Naive thymus-derived CD4-positive, alpha-beta T cell (primary cell): Measurements from ENCODE around the gene RUVBL2. TPM values are rescaled to one million over a fixed set of nuclear protein-coding genes. Genes with fewer than 3 reads are reported as not detected.

ENCODE experiments used
- ATAC-seq: fragments of 150-1000 bp; cut with Tn5 transposase; 2 replicates; pipeline ENCODE4 v1.10.0; 2021; ENCODE audit warnings: mild to moderate bottlenecking, moderate library complexity
- CTCF ChIA-PET: fragments of 350-600 bp; sonication (Branson Sonifier 250); formaldehyde crosslinking; loops from one replicate; lab custom pipeline; 2021; ENCODE audit warnings: antibody characterized with exemption; lab: Charles Lee
- POLR2A ChIA-PET: fragments of 350-600 bp; sonication (Branson Sonifier 250); formaldehyde crosslinking; loops from one replicate; lab custom pipeline; 2021; ENCODE audit warnings: antibody characterized with exemption, inconsistent platforms; lab: Charles Lee
- DNase-seq, 9 donors: peaks; one replicate each; pipeline versions ENCODE4 v3.0.0 to v3.0.0-alpha.2; 2020 to 2022; ENCODE audit warnings: mixed read lengths in 1 of 9
- H3K27ac ChIP-seq: one replicate; pipeline ENCODE4 v1.7.0; 2013; ENCODE audit warnings: mild to moderate bottlenecking, low read depth, low read length, moderate library complexity
- H3K27me3 ChIP-seq, 2 donors: one replicate each; pipeline ENCODE4 v1.7.0; 2013; ENCODE audit warnings: low read length in 2 of 2, mild to moderate bottlenecking in 2 of 2, moderate library complexity in 2 of 2; ENCODE audit not compliant: control insufficient read depth in 2 of 2, insufficient read depth in 2 of 2
- H3K36me3 ChIP-seq, 3 experiments: 1 replicate in 2 of 3; 2 replicates in 1 of 3; pipeline ENCODE4 v1.7.0; 2013; ENCODE audit warnings: low read length in 3 of 3, mild to moderate bottlenecking in 3 of 3, moderate library complexity in 1 of 3; ENCODE audit not compliant: insufficient read depth in 3 of 3, control insufficient read depth in 2 of 3
- H3K4me1 ChIP-seq, 2 donors: one replicate each; pipeline ENCODE4 v1.7.0; 2013; ENCODE audit warnings: low read length in 2 of 2, mild to moderate bottlenecking in 2 of 2, moderate library complexity in 1 of 2; ENCODE audit not compliant: control insufficient read depth in 2 of 2, insufficient read depth in 2 of 2
- H3K4me3 ChIP-seq: 2 replicates; pipeline ENCODE4 v1.7.0; 2013; ENCODE audit warnings: mild to moderate bottlenecking, low read length
- H3K9me3 ChIP-seq, 3 experiments: 1 replicate in 2 of 3; 2 replicates in 1 of 3; pipeline ENCODE4 v1.7.0; 2013; ENCODE audit warnings: low read length in 3 of 3; ENCODE audit not compliant: control insufficient read depth in 2 of 3
- H3K27ac Mint-ChIP-seq, 9 donors: one replicate each; pipeline ENCODE4 v1.8.0; 2020 to 2022; ENCODE audit warnings: mixed read lengths in 9 of 9, mild to moderate bottlenecking in 8 of 9, moderate library complexity in 5 of 9, inconsistent platforms in 2 of 9
- H3K27me3 Mint-ChIP-seq, 5 donors: one replicate each; pipeline ENCODE4 v1.8.0; 2021 to 2022; ENCODE audit warnings: mixed read lengths in 5 of 5, mild to moderate bottlenecking in 1 of 5
- H3K36me3 Mint-ChIP-seq, 5 donors: one replicate each; pipeline ENCODE4 v1.8.0; 2020 to 2022; ENCODE audit warnings: mixed read lengths in 5 of 5, mild to moderate bottlenecking in 3 of 5, inconsistent platforms in 1 of 5
- H3K4me1 Mint-ChIP-seq, 7 donors: one replicate each; pipeline ENCODE4 v1.8.0; 2020 to 2022; ENCODE audit warnings: mixed read lengths in 7 of 7, mild to moderate bottlenecking in 3 of 7, inconsistent platforms in 1 of 7
- H3K4me3 Mint-ChIP-seq, 10 donors: one replicate each; pipeline ENCODE4 v1.8.0; 2020 to 2022; ENCODE audit warnings: mild to moderate bottlenecking in 10 of 10, mixed read lengths in 10 of 10, moderate library complexity in 6 of 10, inconsistent platforms in 2 of 10
- H3K9me3 Mint-ChIP-seq, 11 donors: one replicate each; pipeline ENCODE4 v1.8.0; 2020 to 2022; ENCODE audit warnings: mixed read lengths in 11 of 11, mild to moderate bottlenecking in 4 of 11, inconsistent platforms in 1 of 11, moderate library complexity in 1 of 11
- intact Hi-C, 2 donors: fragments of 100-400 bp; cut with micrococcal nuclease; formaldehyde crosslinking; loops; one replicate each; pipeline ENCODE4 v1.15.1; 2023
- microRNA-seq: library from miRNA; unstranded; fragments of <30 nt; microRNA quantifications from one replicate; pipeline ENCODE4 v1.2.0, GENCODE V29; 2022; ENCODE audit warnings: borderline microRNAs expressed
- polyA plus RNA-seq, 2 donors: library from polyadenylated mRNA; unstranded; fragments of 300-500 nt; fragmentation: Illumina TruSeq; gene quantifications; one replicate each; pipeline ENCODE4 v1.2.3, GENCODE V29; 2021
- total RNA-seq, 6 experiments: library from RNA in 5 of 6; stranded (reverse) in 5 of 6; gene quantifications; 1 replicate in 5 of 6; 2 replicates in 1 of 6; pipeline ENCODE4 v1.2.3 and lab custom pipeline; 2021 to 2026

The RUVBL2 gene
- total and polyA plus RNA-seq, 7 experiments from 2014 or later: 23.4 to 94.0 (median 32.0) TPM

DNA sequence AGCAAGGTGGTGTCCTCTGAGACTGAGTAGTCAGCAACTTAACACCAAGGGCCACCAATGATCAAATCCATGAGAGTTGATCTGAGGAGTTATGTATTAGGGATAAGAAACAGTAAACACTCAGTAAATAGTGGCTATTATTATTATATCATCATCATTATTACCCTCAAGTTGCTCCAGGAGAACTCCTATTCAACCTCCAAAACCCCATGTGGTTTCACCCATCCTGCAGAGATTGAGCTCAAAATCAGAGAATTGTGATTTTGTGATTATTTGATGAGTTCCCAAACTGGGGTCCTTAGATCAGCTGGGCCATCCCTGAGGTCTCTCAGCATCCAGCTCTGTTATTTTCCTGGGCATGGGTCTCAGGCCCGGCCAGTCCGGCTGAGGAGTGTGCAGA is 67.3 kb downstream of the RUVBL2 start:
- Histone ChIP-seq H3K4me3 (no peak overlapping the region), H3K36me3 (no peaks in the 10 kb centered on the region), H3K4me1 (peaks cover 11 to 14% of the 10 kb centered on the region in 2 donors), H3K27me3 (peaks cover 0 to 10% of the 10 kb centered on the region in 2 donors), H3K27ac (no peak overlapping the region), H3K9me3 (no peaks in the 10 kb centered on the region)
- ChIA-PET POLR2A (no interaction called here), CTCF (no interaction called here)
- DNase-seq (no peak), ATAC-seq (no peak)
- Mint-ChIP-seq H3K27ac (no peak overlapping the region), H3K9me3 (no peaks in the 10 kb centered on the region), H3K27me3 (peaks cover 31 to 80% (median 38%) of the 10 kb centered on the region in 5 donors), H3K36me3 (no peaks in the 10 kb centered on the region), H3K4me3 (peak overlapping the region in 2 of 10 donors; percentile 10 to 19), H3K4me1 (peaks cover 16 to 20% (median 17%) of the 10 kb centered on the region in 7 donors)
- intact Hi-C loops: no loop called here

DNA sequence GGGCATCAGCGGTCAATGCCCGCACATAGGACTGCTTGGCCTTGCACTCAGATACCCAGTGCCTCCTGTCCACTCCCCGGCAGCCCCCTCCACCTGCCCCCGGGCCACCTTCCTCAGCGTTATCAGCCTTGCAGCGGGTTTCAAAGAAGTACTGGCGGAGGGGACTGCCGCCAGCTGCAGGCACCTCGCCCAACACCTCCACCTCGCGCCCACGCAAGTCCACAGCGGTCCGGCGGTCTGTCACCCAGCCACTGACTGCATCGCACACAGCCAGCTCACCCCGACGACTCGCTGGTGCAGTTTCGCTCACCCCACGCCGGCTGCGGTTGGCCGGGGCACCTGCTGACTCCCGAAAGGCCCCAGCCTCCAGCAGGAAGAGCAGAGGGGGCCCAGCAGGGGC is 67.8 kb downstream of the RUVBL2 start:
- Histone ChIP-seq H3K4me1 (peaks cover 11 to 12% of the 10 kb centered on the region in 2 donors), H3K36me3 (no peaks in the 10 kb centered on the region), H3K4me3 (no peak overlapping the region), H3K27me3 (peaks cover 0 to 10% of the 10 kb centered on the region in 2 donors), H3K27ac (no peak overlapping the region), H3K9me3 (no peaks in the 10 kb centered on the region)
- H3K27me3 Mint-ChIP-seq: peaks cover 34 to 80% (median 42%) of the 10 kb centered on the region in 5 donors
- no peak overlapping the region for H3K27ac Mint-ChIP-seq
- ATAC-seq: no peak
- CTCF ChIA-PET: no interaction called here
- no peaks in the 10 kb centered on the region for H3K36me3 Mint-ChIP-seq
- no peak overlapping the region for H3K4me3 Mint-ChIP-seq
- DNase-seq: no peak
- peaks cover 15 to 20% (median 17%) of the 10 kb centered on the region in 7 donors for H3K4me1 Mint-ChIP-seq
- POLR2A ChIA-PET: no interaction called here
- H3K9me3 Mint-ChIP-seq: no peaks in the 10 kb centered on the region
- intact Hi-C loops: no loop called here

DNA sequence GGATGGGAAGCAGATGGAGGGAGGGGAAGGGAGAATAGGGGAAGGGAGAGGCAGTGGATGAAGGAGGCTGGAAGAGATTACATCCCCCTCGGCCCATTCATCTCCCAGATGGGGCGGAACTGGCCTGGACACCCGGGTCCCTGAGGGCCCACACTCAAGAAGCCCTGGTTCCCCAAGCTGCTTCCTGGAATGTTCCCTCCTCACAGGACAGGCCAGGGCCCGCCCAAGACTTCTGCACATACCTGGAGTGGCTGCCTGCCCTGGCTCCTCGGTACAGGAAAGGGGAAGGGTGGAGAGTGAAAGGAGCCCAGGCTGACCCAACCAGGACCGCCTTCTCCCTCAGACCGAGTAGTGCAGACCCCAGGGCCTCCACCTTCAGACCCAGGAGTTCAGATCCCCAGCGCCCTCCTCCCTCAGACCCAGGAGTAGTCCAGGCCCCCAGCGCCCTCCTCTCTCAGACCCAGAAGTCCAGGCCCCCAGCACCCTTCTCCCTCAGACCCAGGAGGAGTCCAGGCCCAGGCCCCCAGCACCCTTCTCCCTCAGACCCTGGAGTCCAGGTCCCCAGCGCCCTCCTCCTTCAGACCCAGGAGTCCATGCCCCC is 70.4 kb downstream of the RUVBL2 start:
- Histone ChIP-seq H3K36me3 (no peaks in the 10 kb centered on the region), H3K27me3 (peaks cover 0 to 3% of the 10 kb centered on the region in 2 donors), H3K4me3 (no peak overlapping the region), H3K27ac (no peak overlapping the region), H3K4me1 (no peaks in the 10 kb centered on the region), H3K9me3 (no peaks in the 10 kb centered on the region)
- ChIA-PET CTCF (no interaction called here), POLR2A (no interaction called here)
- Mint-ChIP-seq H3K9me3 (peaks cover 0 to 2% (median 0%) of the 10 kb centered on the region in 11 donors), H3K4me3 (peak overlapping the region in 4 of 10 donors; percentile 4 to 58 (median 25)), H3K36me3 (no peaks in the 10 kb centered on the region), H3K27ac (no peak overlapping the region), H3K27me3 (peaks cover 37 to 75% (median 45%) of the 10 kb centered on the region in 5 donors), H3K4me1 (peaks cover 0 to 4% (median 0%) of the 10 kb centered on the region in 7 donors)
- DNase-seq: no peak
- ATAC-seq: no peak
- intact Hi-C loops: no loop called here

DNA sequence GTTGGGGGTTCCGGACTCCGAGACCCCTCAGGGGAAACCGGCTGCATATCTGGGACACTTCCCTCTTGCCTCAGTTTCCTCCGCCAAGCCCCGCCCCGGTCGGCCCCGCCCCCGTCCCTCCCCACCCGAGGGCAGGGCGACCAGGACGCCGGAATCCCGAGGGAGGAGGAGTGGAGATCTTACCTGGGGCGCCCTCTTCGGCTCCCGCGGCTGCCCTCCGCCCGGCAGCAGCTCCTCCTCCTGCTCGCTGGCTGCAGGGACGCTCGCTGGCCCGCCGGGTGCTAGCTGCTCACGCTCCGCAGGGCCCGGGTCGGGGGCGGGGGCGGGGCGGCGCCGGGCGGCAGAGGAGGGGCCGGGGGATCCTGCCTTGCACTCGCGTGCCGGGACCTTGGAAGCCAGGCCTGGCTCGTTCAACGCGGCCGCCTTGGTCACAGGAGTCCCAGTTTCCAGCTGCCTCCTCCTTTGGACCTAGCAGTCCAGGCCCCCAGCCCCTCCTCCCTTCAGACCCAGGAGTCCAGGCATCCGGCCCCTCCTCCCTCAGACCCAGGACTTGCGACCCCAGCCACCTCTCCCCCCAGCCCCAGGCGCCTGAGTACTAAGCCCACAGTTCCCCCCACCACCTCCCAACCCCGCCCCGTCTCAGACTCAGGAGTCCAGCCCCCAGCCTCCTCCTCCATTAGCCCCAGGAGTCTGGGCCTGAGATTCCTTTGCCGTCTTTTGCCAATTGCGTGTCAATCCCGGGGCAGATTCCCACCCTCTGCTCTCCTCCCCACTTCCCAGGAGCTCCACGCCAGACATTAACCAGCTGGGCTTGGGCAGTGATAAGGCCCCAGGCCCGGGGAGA is 71.3 kb downstream of the RUVBL2 start, which contains the start of gene NTF4:
Gene NTF4, minus strand, starts transcription at position 51 of the 844 bp plus-strand sequence. CDS start 2,821 bp downstream, outside the sequence.
- Mint-ChIP-seq H3K27me3 (peaks cover 40 to 74% (median 46%) of the 10 kb centered on the region in 5 donors), H3K9me3 (peaks cover 0 to 4% (median 0%) of the 10 kb centered on the region in 11 donors), H3K27ac (no peak within 1 kb of the TSS), H3K4me3 (peak within 1 kb of the TSS in 5 of 10 donors; percentile 4 to 58 (median 29)), H3K4me1 (peaks cover 0 to 4% (median 0%) of the 10 kb centered on the region in 7 donors), H3K36me3 (no peaks in the 10 kb centered on the region)
- H3K27me3 ChIP-seq: peaks cover 0 to 3% of the 10 kb centered on the region in 2 donors
- no peak within 1 kb of the TSS for H3K4me3 ChIP-seq
- H3K27ac ChIP-seq: no peak within 1 kb of the TSS
- ATAC-seq (no peak), DNase-seq (no peak)
- intact Hi-C loops: no loop called here
- POLR2A ChIA-PET: no interaction called here
- H3K36me3 ChIP-seq: no peaks in the 10 kb centered on the region
- H3K4me1 ChIP-seq: no peaks in the 10 kb centered on the region
- H3K9me3 ChIP-seq: no peaks in the 10 kb centered on the region
- CTCF ChIA-PET: no interaction called here

Small RNA genes within 50 kb of the gene (microRNA-seq; reads per million reads assigned to microRNA genes)
- gene MIR6798: not detected

Other genes starting within 250 kb of the RUVBL2 start
- gene IZUMO1, start 247.0 kb upstream of the RUVBL2 start, total RNA-seq: not detected
- not detected for gene IZUMO1, start 247.0 kb upstream of the RUVBL2 start, polyA plus RNA-seq
- under 1 TPM in 1 of 5 experiments, not detected in 4; 0.17 TPM for gene FUT1, start 241.2 kb upstream of the RUVBL2 start, total RNA-seq
- not detected for gene FUT1, start 241.2 kb upstream of the RUVBL2 start, polyA plus RNA-seq
- not detected for gene FGF21, start 238.4 kb upstream of the RUVBL2 start, total RNA-seq
- gene FGF21, start 238.4 kb upstream of the RUVBL2 start, polyA plus RNA-seq: not detected
- 10 to 100 TPM; 16.7 to 53.1 (median 22.5) TPM for gene BCAT2, start 182.9 kb upstream of the RUVBL2 start, total RNA-seq
- 10 to 100 TPM; 25.5 to 30.9 TPM for gene BCAT2, start 182.9 kb upstream of the RUVBL2 start, polyA plus RNA-seq
- gene HSD17B14, start 157.4 kb upstream of the RUVBL2 start, total RNA-seq: 1 to 10 TPM in 2 of 5 experiments, under 1 TPM in 2, not detected in 1; 0.38 to 2.9 (median 1.2) TPM
- 1 to 10 TPM in 1 of 2 donors, under 1 TPM in 1; 0.66 to 1.7 TPM for gene HSD17B14, start 157.4 kb upstream of the RUVBL2 start, polyA plus RNA-seq
- 1 to 10 TPM; 2.1 to 7.4 (median 4.0) TPM for gene PLEKHA4, start 125.3 kb upstream of the RUVBL2 start, total RNA-seq
- gene PLEKHA4, start 125.3 kb upstream of the RUVBL2 start, polyA plus RNA-seq: 1 to 10 TPM; 2.6 to 5.6 TPM
- gene PPP1R15A, start 121.5 kb upstream of the RUVBL2 start, total RNA-seq: 1,000 to 10,000 TPM in 1 of 5 experiments, 100 to 1,000 TPM in 1, 10 to 100 TPM in 3; 31.5 to 1,030 (median 71.9) TPM
- gene PPP1R15A, start 121.5 kb upstream of the RUVBL2 start, polyA plus RNA-seq: 10 to 100 TPM; 23.0 to 29.8 TPM
- gene TULP2, start 95.1 kb upstream of the RUVBL2 start, total RNA-seq: not detected
- gene TULP2, start 95.1 kb upstream of the RUVBL2 start, polyA plus RNA-seq: not detected
- 100 to 1,000 TPM; 128 to 252 (median 142) TPM for gene NUCB1, start 93.6 kb upstream of the RUVBL2 start, total RNA-seq
- gene NUCB1, start 93.6 kb upstream of the RUVBL2 start, polyA plus RNA-seq: 100 to 1,000 TPM in 1 of 2 donors, 10 to 100 TPM in 1; 70.5 to 150 TPM
- gene DHDH, start 60.2 kb upstream of the RUVBL2 start, total RNA-seq: 1 to 10 TPM; 1.1 to 1.7 (median 1.3) TPM
- gene DHDH, start 60.2 kb upstream of the RUVBL2 start, polyA plus RNA-seq: 1 to 10 TPM; 1.0 to 2.7 TPM
- gene BAX, start 39.0 kb upstream of the RUVBL2 start, total RNA-seq: 100 to 1,000 TPM in 3 of 5 experiments, 10 to 100 TPM in 2; 78.7 to 355 (median 122) TPM
- 10 to 100 TPM; 49.1 to 66.3 TPM for gene BAX, start 39.0 kb upstream of the RUVBL2 start, polyA plus RNA-seq
- 1,000 to 10,000 TPM in 4 of 5 experiments, 100 to 1,000 TPM in 1; 888 to 1,929 (median 1,286) TPM for gene FTL, start 28.6 kb upstream of the RUVBL2 start, total RNA-seq
- 1,000 to 10,000 TPM; 3,820 to 4,967 TPM for gene FTL, start 28.6 kb upstream of the RUVBL2 start, polyA plus RNA-seq
- 10 to 100 TPM; 27.3 to 82.3 (median 50.7) TPM for gene GYS1, start 578 bp upstream of the RUVBL2 start, total RNA-seq
- gene GYS1, start 578 bp upstream of the RUVBL2 start, polyA plus RNA-seq: 10 to 100 TPM; 22.6 to 40.3 TPM
- not detected for gene LHB, start 23.2 kb downstream of the RUVBL2 start, total RNA-seq
- not detected for gene LHB, start 23.2 kb downstream of the RUVBL2 start, polyA plus RNA-seq
- not detected for gene CGB3, start 30.4 kb downstream of the RUVBL2 start, total RNA-seq
- not detected for gene CGB3, start 30.4 kb downstream of the RUVBL2 start, polyA plus RNA-seq
- not detected for gene CGB2, start 38.0 kb downstream of the RUVBL2 start, total RNA-seq
- gene CGB2, start 38.0 kb downstream of the RUVBL2 start, polyA plus RNA-seq: not detected
- gene CGB1, start 43.0 kb downstream of the RUVBL2 start, total RNA-seq: not detected
- gene CGB1, start 43.0 kb downstream of the RUVBL2 start, polyA plus RNA-seq: not detected
- gene CGB5, start 50.0 kb downstream of the RUVBL2 start, total RNA-seq: not detected
- gene CGB5, start 50.0 kb downstream of the RUVBL2 start, polyA plus RNA-seq: not detected
- not detected for gene CGB8, start 55.2 kb downstream of the RUVBL2 start, total RNA-seq
- not detected for gene CGB8, start 55.2 kb downstream of the RUVBL2 start, polyA plus RNA-seq
- gene CGB7, start 63.9 kb downstream of the RUVBL2 start, total RNA-seq: not detected
- not detected for gene CGB7, start 63.9 kb downstream of the RUVBL2 start, polyA plus RNA-seq
- gene NTF4, start 70.9 kb downstream of the RUVBL2 start, total RNA-seq: not detected
- gene NTF4, start 70.9 kb downstream of the RUVBL2 start, polyA plus RNA-seq: not detected
- gene KCNA7, start 78.8 kb downstream of the RUVBL2 start, total RNA-seq: not detected
- gene KCNA7, start 78.8 kb downstream of the RUVBL2 start, polyA plus RNA-seq: not detected
- 100 to 1,000 TPM; 243 to 837 (median 449) TPM for gene SNRNP70, start 91.6 kb downstream of the RUVBL2 start, total RNA-seq
- gene SNRNP70, start 91.6 kb downstream of the RUVBL2 start, polyA plus RNA-seq: 10 to 100 TPM; 48.0 to 63.1 TPM
- 10 to 100 TPM in 4 of 5 experiments, 1 to 10 TPM in 1; 3.7 to 21.7 (median 10.8) TPM for gene LIN7B, start 120.5 kb downstream of the RUVBL2 start, total RNA-seq
- gene LIN7B, start 120.5 kb downstream of the RUVBL2 start, polyA plus RNA-seq: 1 to 10 TPM; 4.0 to 5.7 TPM
- 1 to 10 TPM; 1.3 to 2.8 (median 2.2) TPM for gene C19orf73, start 125.3 kb downstream of the RUVBL2 start, total RNA-seq
- 1 to 10 TPM; 4.3 to 4.8 TPM for gene C19orf73, start 125.3 kb downstream of the RUVBL2 start, polyA plus RNA-seq
- gene PPFIA3, start 125.7 kb downstream of the RUVBL2 start, total RNA-seq: 1 to 10 TPM; 2.2 to 4.9 (median 3.3) TPM
- under 1 TPM; 0.15 to 0.54 TPM for gene PPFIA3, start 125.7 kb downstream of the RUVBL2 start, polyA plus RNA-seq
- gene HRC, start 161.5 kb downstream of the RUVBL2 start, total RNA-seq: not detected
- not detected for gene HRC, start 161.5 kb downstream of the RUVBL2 start, polyA plus RNA-seq
- gene TRPM4, start 163.9 kb downstream of the RUVBL2 start, total RNA-seq: 1 to 10 TPM in 1 of 5 experiments, under 1 TPM in 3, not detected in 1; 0.72 to 3.2 (median 0.85) TPM
- under 1 TPM in 1 of 2 donors, not detected in 1; 0.13 TPM for gene TRPM4, start 163.9 kb downstream of the RUVBL2 start, polyA plus RNA-seq